Transverse colon (tissue), 4 donors: Measurements from ENCODE around the gene INTS15.

ENCODE experiments used
- CTCF ChIP-seq, 5 experiments: fragments of 200-600 bp in 3 of 5; fragments of 450-650 bp in 2 of 5; sonication (generic) in 3 of 5; IDR thresholded peaks; 1 replicate in 2 of 5; 2 replicates in 3 of 5; pipeline ENCODE4 v1.5.1; 2016 to 2017; ENCODE audit warnings: antibody characterized with exemption in 5 of 5, inconsistent platforms in 3 of 5, mild to moderate bottlenecking in 2 of 5, moderate library complexity in 1 of 5
- POLR2A ChIP-seq: fragments of 450-650 bp; IDR thresholded peaks from one replicate; pipeline ENCODE4 v1.6.1; 2016; ENCODE audit warnings: antibody characterized with exemption, mild to moderate bottlenecking, moderate library complexity
- POLR2AphosphoS5 ChIP-seq, 3 donors: sonication (generic); formaldehyde crosslinking; IDR thresholded peaks; one replicate each; pipeline ENCODE4 v1.6.1; 2016; ENCODE audit warnings: antibody characterized with exemption in 3 of 3

GRCh38 chr7:6588566-6588965 lies 1.3 kb upstream of the INTS15 start:
- TF ChIP-seq CTCF (IDR thresholded peaks at IDR 0.05), result no peak
- TF ChIP-seq POLR2A, result no peak
- no peak for TF ChIP-seq POLR2AphosphoS5 (IDR thresholded peaks at IDR 0.05)
